IPS-NIHi11 (cell line): ENCODE measurements around the gene L3MBTL4.
A peak's percentile ranks its signal among the peaks of the same experiment; 100 is the strongest.

ENCODE experiments used
- DNase-seq: peaks from one replicate; pipeline ENCODE4 v3.0.0; 2012; ENCODE audit warnings: mixed read lengths, low spot score

L3MBTL4 gene

DNA sequence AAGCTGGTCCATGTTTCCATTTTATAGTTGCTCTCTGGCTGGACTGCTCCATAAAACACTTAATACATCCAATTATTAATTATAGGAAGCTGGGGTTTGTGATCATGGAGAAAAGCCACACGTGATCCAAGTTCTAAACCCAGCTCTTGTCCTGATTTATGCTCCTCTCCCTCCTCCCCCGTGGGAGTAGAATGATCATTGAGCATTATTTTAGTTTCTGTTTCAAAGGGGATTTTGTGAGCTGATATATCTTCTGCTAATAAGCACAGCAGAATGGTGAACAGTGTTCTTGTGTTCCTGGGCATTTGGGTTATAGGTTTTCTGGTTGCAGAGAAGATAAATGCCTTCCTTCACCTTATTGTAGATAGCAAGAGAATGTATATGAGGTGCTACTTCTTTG lies 383.7 kb downstream of the L3MBTL4 start:
- DNase-seq, result no peak

DNA sequence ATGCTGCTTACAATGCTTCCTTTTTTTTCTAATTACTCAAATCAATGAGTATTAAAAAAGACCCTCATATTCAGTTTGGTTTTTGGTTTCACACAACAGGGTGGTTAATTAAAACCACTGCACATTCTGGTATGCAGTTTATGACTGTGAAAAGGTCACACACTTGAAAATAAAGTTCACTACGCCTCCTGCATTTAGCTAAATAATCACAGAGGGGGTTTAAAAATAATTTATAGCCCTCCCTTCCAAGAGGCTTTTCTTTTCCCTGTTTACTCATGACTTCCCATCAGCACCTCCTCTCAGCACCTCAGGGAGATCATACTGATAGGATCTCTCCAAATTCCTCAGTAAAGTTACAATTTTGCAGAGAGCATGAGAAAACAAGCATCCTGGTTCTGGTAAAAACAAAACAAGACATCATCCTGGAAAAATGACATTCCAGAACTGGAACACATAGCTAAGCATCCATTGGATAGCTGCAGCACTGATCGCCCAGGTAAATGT lies 389.9 kb downstream of the L3MBTL4 start:
- DNase-seq, result no peak

DNA sequence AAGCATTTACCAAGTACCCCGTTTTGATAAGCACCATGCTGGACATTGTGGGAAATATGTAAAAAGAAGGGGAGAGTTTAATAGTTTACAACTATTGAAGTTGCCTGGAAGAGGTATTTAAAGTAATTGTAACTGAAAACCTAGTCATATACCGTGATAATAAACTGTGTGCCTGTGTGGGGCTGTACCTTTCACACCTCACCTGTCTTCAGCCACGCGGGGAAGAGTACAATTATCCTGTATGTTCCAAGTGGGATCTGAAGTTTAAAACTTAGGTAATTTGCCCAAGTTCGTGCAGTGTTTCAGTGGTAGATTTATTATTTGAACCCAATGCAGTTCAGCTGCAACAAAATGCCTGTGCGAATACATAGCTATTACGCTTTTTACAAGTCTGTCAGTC lies 391.2 kb downstream of the L3MBTL4 start:
- DNase-seq, result no peak

DNA sequence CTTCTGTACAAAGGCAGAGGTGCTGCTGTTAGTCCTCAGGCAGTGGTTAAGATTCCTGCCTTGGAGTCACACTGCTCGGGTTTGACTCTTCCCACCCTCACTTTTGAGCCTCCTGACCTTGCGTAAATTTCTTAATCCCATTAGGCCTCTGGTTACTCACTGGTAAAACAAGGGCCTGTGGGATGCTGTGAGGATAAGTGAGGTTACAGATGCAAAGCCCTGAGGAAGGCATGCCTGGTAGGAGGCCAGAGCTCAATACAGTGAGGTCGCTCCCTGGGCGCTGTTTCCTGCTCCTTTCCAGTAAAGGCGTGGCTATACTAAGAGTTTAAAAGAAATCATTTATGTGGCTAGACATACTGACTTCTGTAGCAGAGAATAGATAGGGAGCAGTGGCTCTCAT lies 391.9 kb downstream of the L3MBTL4 start:
- peak; percentile 55 for DNase-seq

DNA sequence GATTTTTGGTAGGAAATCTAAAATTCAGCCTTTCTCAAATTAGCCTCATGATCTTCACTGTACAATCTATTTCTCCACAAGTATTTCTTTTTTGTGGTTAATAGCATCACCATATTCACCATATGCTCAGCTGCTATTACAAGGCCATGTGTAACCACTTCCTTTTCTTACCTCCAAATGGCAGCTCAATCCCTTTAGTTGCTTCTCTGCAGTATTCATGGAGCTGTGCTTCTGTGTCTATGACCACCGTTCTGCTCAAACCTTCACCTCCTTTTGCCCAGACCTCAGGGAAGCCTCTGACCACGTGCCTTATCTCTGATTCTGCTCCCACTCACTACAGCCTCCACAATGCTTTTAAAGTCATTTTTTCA lies 392.7 kb downstream of the L3MBTL4 start:
- no peak for DNase-seq

GRCh38 chr18:6021306-6022073 lies 393.2 kb downstream of the L3MBTL4 start:
- DNase-seq, result no peak

- no peak for DNase-seq
Measured at GRCh38 chr18:6018671-6019070, 396.0 kb downstream of the L3MBTL4 start.

GRCh38 chr18:6017171-6017570 lies 397.5 kb downstream of the L3MBTL4 start:
- DNase-seq, result no peak

DNA sequence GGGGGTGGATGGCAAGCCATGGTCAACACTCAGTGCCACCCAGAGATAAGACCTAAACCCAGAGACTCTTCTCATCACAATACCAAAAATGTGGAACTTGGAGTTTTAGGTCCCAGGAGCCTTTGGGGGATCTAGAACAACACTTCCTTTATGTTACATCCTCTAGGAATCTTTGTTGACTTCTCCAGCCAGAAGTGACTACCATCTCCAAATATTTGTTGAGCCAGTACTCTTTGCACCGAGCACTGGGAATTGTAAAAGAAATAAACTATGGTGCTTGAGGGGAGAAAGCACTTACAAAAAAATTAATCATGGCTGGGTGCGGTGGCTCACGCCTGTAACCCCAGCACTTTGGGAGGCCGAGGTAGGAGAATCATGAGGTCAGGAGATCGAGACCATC lies 399.3 kb downstream of the L3MBTL4 start:
- DNase-seq, result no peak

- DNase-seq, result no peak
Measured at GRCh38 chr18:6013171-6013810, 401.4 kb downstream of the L3MBTL4 start.

GRCh38 chr18:6010921-6011320 lies 403.8 kb downstream of the L3MBTL4 start:
- no peak for DNase-seq

GRCh38 chr18:6010284-6010683 lies 404.4 kb downstream of the L3MBTL4 start:
- DNase-seq, result no peak

- DNase-seq, result no peak
Measured at GRCh38 chr18:6009756-6010155, 405.0 kb downstream of the L3MBTL4 start.

GRCh38 chr18:6004683-6005082 lies 410.0 kb downstream of the L3MBTL4 start:
- no peak for DNase-seq

DNA sequence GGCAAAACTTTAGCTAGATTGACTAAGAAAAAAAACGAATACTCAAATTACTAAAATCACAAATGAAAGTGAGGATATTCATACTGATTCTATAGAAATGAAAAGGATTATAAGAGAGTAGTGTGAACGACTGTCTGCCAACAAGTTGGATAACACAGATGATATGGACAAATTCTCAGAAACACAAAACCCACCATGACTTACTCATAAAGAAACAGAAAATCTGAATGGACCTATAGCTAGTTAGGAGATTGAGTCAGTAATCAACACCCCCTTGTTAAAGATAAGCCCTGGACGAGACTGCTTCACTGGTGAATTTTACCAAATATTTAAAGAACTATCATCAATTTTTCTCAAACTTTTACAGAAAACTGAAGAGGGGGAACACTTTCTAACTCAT lies 410.6 kb downstream of the L3MBTL4 start:
- no peak for DNase-seq

GRCh38 chr18:6001867-6002266 lies 412.8 kb downstream of the L3MBTL4 start:
- DNase-seq, result no peak

- no peak for DNase-seq
Measured at GRCh38 chr18:5998907-5999306, 415.8 kb downstream of the L3MBTL4 start.

DNA sequence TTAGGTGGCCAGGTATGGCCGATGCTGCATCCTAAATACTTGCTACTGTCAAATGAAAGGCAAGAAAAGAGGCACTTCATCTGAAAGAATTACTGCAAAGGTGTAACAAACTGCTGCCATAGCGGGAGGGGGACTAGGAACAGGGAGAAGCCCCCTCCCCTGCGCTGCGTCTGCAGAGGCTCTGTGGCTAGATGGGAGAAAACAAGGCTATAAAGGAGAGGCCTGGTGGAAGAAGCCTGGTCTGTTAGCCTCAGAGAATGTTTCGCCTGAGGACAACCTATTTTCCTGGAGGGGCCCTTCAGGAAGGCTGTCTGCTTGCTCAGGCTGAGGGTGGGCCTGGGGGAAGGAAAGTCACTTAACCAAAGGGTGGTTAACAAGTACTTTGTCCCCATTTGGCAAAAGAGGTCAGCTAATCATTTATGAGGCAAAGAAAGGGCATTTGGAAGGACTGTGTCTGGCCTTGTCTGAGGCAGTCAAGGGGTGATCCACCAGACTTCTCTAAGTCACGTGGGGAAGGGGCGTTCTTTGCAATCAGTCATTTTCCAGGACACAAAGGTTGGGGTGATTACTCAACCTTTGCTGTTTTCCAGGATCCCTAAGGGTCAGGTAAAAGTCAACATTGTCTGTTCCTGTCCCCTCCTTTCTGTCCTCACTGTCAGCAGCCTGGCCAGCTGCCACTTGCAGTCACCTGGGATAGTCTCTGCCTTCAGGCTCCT lies 416.4 kb downstream of the L3MBTL4 start:
- no peak for DNase-seq

- no peak for DNase-seq
Measured at GRCh38 chr18:5997361-5997760, 417.4 kb downstream of the L3MBTL4 start.

- peak; percentile 63 for DNase-seq
Measured at GRCh38 chr18:5995626-5996025, 419.1 kb downstream of the L3MBTL4 start.

GRCh38 chr18:5993938-5994337 lies 420.8 kb downstream of the L3MBTL4 start:
- DNase-seq, result no peak

GRCh38 chr18:5992381-5992780 lies 422.3 kb downstream of the L3MBTL4 start:
- no peak for DNase-seq

DNA sequence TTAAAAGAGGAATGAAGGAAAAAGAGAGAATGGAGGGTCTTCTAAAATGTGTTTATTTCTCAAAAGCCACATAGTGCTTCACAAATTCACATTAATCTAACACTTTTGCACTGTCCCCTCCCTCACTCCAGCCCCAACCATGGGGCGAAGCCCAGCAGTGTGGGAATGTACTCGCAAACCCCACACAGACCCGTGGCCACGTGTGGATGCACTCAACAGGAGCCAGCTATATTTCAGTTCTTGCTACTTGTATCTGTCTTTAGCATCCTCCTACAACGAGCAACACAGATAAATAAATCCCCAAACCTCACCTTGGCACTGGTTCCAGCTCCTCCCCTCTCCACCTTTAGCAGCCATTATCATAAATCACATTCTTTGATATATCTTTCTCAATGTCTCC lies 427.5 kb downstream of the L3MBTL4 start:
- no peak for DNase-seq
